Raji (cell line): Measurements from ENCODE around the gene IFFO2.

ENCODE experiments used
- POLR2A ChIP-seq: IDR thresholded peaks from 2 replicates; pipeline ENCODE4 v1.6.1; 2011; ENCODE audit warnings: low read depth, low read length, control low read depth; ENCODE audit not compliant: insufficient read depth

IFFO2 gene

GRCh38 chr1:18976096-18976495, 19.6 kb upstream of the IFFO2 start:
- no peak for TF ChIP-seq POLR2A

GRCh38 chr1:18974606-18975005, 18.1 kb upstream of the IFFO2 start:
- no peak for TF ChIP-seq POLR2A

- TF ChIP-seq POLR2A = no peak
These were observed 17.5 kb upstream of the IFFO2 start for GRCh38 chr1:18974005-18974404.

- TF ChIP-seq POLR2A = no peak
These were observed 17.0 kb upstream of the IFFO2 start for GRCh38 chr1:18973446-18973955.

- TF ChIP-seq POLR2A = no peak
These were observed 16.5 kb upstream of the IFFO2 start for GRCh38 chr1:18972991-18973390.

GRCh38 chr1:18972531-18972930, 16.1 kb upstream of the IFFO2 start:
- TF ChIP-seq POLR2A = no peak

GRCh38 chr1:18970762-18971161, 14.3 kb upstream of the IFFO2 start:
- no peak for TF ChIP-seq POLR2A

GRCh38 chr1:18970358-18970757, 13.9 kb upstream of the IFFO2 start:
- no peak for TF ChIP-seq POLR2A

- no peak for TF ChIP-seq POLR2A
These were observed 10.7 kb upstream of the IFFO2 start for GRCh38 chr1:18967066-18967690.

GRCh38 chr1:18965206-18966173, 9.0 kb upstream of the IFFO2 start:
- TF ChIP-seq POLR2A = no peak

GRCh38 chr1:18963968-18964367, 7.5 kb upstream of the IFFO2 start:
- TF ChIP-seq POLR2A = no peak

GRCh38 chr1:18962855-18963737, 6.6 kb upstream of the IFFO2 start:
- no peak for TF ChIP-seq POLR2A

- TF ChIP-seq POLR2A = no peak
These were observed 5.7 kb upstream of the IFFO2 start for GRCh38 chr1:18962121-18962721.

- TF ChIP-seq POLR2A = no peak
These were observed 4.3 kb upstream of the IFFO2 start for GRCh38 chr1:18960821-18961220.

- TF ChIP-seq POLR2A = no peak
These were observed 3.9 kb upstream of the IFFO2 start for GRCh38 chr1:18960409-18960808.
